MG63 (cell line): ENCODE measurements around the gene CYP3A4. TPM values are rescaled to one million over a fixed set of nuclear protein-coding genes. Genes with fewer than 3 reads are reported as not detected.

Experiments used
- DNase-seq: peaks from one replicate; pipeline ENCODE4 v3.0.0-alpha.2; 2020
- H3K27me3 ChIP-seq: fragments of 250-450 bp; sonication (Bioruptor Pico); 2 replicates; pipeline ENCODE4 v1.5.1; 2020; ENCODE audit warnings: mild to moderate bottlenecking, moderate library complexity
- H3K36me3 ChIP-seq: fragments of 250-450 bp; sonication (Bioruptor Pico); 2 replicates; pipeline ENCODE4 v1.5.1; 2020; ENCODE audit warnings: mild to moderate bottlenecking, moderate library complexity
- H3K4me3 ChIP-seq: fragments of 250-450 bp; sonication (Bioruptor Pico); 2 replicates; pipeline ENCODE4 v1.5.1; 2020; ENCODE audit warnings: mild to moderate bottlenecking, moderate library complexity
- H3K9me3 ChIP-seq: fragments of 250-450 bp; sonication (Bioruptor Pico); 2 replicates; pipeline ENCODE4 v1.5.1; 2020; ENCODE audit warnings: mild to moderate bottlenecking, moderate library complexity
- total RNA-seq: library from RNA; depleted of rRNA; stranded (reverse); fragments of >200 nt; shearing (Covaris generic); gene quantifications from 2 replicates; pipeline ENCODE4 v1.2.3, GENCODE V29; 2014; ENCODE audit warnings: low replicate concordance; rRNA removed

The CYP3A4 gene
- total RNA-seq, 1 experiment from 2014 or later: not detected

- no peaks in the 10 kb centered on the region for H3K9me3 ChIP-seq
- no peak overlapping the region for H3K4me3 ChIP-seq
- no peaks in the 10 kb centered on the region for H3K36me3 ChIP-seq
- no peaks in the 10 kb centered on the region for H3K27me3 ChIP-seq
- DNase-seq: no peak
These were observed 69.9 kb downstream of the CYP3A4 start for GRCh38 chr7:99713995-99714570.

- Histone ChIP-seq H3K4me3 (no peak overlapping the region), H3K27me3 (no peaks in the 10 kb centered on the region), H3K36me3 (no peaks in the 10 kb centered on the region), H3K9me3 (no peaks in the 10 kb centered on the region)
- no peak for DNase-seq
These were observed 74.0 kb downstream of the CYP3A4 start for GRCh38 chr7:99709838-99710578.

DNA sequence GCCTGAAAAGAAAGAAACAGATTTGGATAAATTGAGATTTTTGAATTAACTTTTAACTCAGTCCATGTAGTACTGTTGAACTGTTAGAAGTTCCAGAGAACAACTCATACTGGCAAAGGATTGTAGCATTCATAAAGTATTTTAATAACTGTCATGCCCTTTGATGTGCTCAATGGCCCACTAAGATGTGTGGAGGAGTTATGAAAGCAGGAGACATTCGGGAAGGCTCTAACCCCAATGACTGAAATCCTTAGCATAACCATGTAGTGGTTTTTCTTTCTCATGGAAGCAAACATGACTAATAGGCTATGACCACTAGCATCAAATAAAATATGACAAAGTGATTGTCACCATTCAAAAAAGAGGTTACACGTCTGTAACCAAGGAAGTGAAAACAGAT, 74.7 kb downstream of the CYP3A4 start:
- no peak overlapping the region for H3K4me3 ChIP-seq
- DNase-seq: no peak
- H3K27me3 ChIP-seq: no peaks in the 10 kb centered on the region
- H3K9me3 ChIP-seq: no peaks in the 10 kb centered on the region
- no peaks in the 10 kb centered on the region for H3K36me3 ChIP-seq

DNA sequence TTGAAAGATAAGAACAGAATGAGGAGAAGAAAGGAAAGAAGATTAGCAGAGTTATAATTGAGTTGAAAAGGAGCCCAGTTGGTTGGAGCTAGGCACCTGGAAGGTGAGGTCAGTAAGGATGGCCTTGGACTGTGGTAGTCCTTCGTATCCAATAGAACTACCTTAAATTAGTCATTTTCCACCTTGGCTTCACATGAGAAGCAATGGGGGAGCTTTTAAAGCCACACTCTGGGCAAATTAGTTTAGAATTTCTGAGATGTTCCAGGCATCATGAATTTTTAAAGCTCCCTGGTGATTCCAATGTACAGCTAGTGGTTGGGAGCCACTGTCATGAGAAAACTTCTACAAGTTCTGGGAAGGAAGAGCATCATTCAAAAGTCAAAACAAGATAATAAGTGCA, 76.9 kb downstream of the CYP3A4 start:
- no peak for DNase-seq
- Histone ChIP-seq H3K36me3 (no peaks in the 10 kb centered on the region), H3K27me3 (no peaks in the 10 kb centered on the region), H3K9me3 (no peaks in the 10 kb centered on the region), H3K4me3 (no peak overlapping the region)

Other genes starting within 250 kb of the CYP3A4 start
- gene FAM200A, start 232.1 kb downstream of the CYP3A4 start, total RNA-seq: 0.72 and 5.1 TPM in 2 replicates
- gene ZNF655, start 225.5 kb downstream of the CYP3A4 start, total RNA-seq: 23.1 and 36.7 TPM in 2 replicates
- not detected in 2 replicates for gene TMEM225B, start 185.9 kb downstream of the CYP3A4 start, total RNA-seq
- 3.8 and 3.9 TPM in 2 replicates for gene ZSCAN25, start 167.2 kb downstream of the CYP3A4 start, total RNA-seq
- gene CYP3A5, start 104.2 kb downstream of the CYP3A4 start, total RNA-seq: not detected in 2 replicates
- not detected in 2 replicates for gene CYP3A7, start 49.0 kb downstream of the CYP3A4 start, total RNA-seq
- gene CYP3A43, start 43.8 kb upstream of the CYP3A4 start, total RNA-seq: not detected in 2 replicates
- gene OR2AE1, start 92.8 kb upstream of the CYP3A4 start, total RNA-seq: not detected in 2 replicates
- 9.1 and 11.3 TPM in 2 replicates for gene TRIM4, start 135.3 kb upstream of the CYP3A4 start, total RNA-seq
- not detected in 2 replicates for gene GJC3, start 145.4 kb upstream of the CYP3A4 start, total RNA-seq
- not detected in 2 replicates for gene AZGP1, start 191.8 kb upstream of the CYP3A4 start, total RNA-seq
- 8.6 and 14.5 TPM in 2 replicates for gene ZKSCAN1, start 231.4 kb upstream of the CYP3A4 start, total RNA-seq